Colonic mucosa (tissue), 4 donors: ENCODE results near the gene ABHD11. TPM values are rescaled to one million over a fixed set of nuclear protein-coding genes. Genes with fewer than 3 reads are reported as not detected.

Experiments
- DNase-seq: peaks from one replicate; pipeline ENCODE4 v3.0.0-alpha.2; 2020
- H3K27ac ChIP-seq: fragments of 200-600 bp; one replicate; pipeline ENCODE4 v1.8.0; 2021
- H3K27me3 ChIP-seq: fragments of 200-600 bp; one replicate; pipeline ENCODE4 v1.8.0; 2021
- H3K36me3 ChIP-seq: fragments of 200-600 bp; one replicate; pipeline ENCODE4 v1.8.0; 2021
- H3K4me1 ChIP-seq: fragments of 200-600 bp; one replicate; pipeline ENCODE4 v1.8.0; 2021; ENCODE audit warnings: mild to moderate bottlenecking
- H3K4me3 ChIP-seq: fragments of 200-600 bp; one replicate; pipeline ENCODE4 v1.8.0; 2021
- H3K9ac ChIP-seq, 2 donors: one replicate each; pipeline ENCODE4 v1.7.0; 2013; ENCODE audit warnings: control low read depth in 2 of 2, low read depth in 2 of 2, low read length in 2 of 2
- H3K9me3 ChIP-seq: fragments of 200-600 bp; one replicate; pipeline ENCODE4 v1.8.0; 2021
- CTCF ChIP-seq: fragments of 200-600 bp; IDR thresholded peaks from one replicate; pipeline ENCODE4 v1.8.0; 2022; ENCODE audit warnings: antibody characterized with exemption, mild to moderate bottlenecking
- intact Hi-C: fragments of 100-400 bp; cut with DNase I; formaldehyde crosslinking; loops from one replicate; pipeline ENCODE4 v1.14.1; 2022
- total RNA-seq, 2 donors: library from RNA; stranded (reverse); fragmentation: NEBNext Ultra II Directional in 1 of 2; extraction: Animal tissue kit (Norgen Biotek cat#: 25700) in 1 of 2; gene quantifications; one replicate each; pipeline ENCODE4 v1.2.1, GENCODE V29; 2021
- donor health status: healthy.
- donor health status: DM: no; HTN: no; CAD: no.
- donor health status: DM: no; HTN: no; CAD: no.

The ABHD11 gene
- total RNA-seq, 2 donors from 2014 or later: 109 to 123 TPM

DNA sequence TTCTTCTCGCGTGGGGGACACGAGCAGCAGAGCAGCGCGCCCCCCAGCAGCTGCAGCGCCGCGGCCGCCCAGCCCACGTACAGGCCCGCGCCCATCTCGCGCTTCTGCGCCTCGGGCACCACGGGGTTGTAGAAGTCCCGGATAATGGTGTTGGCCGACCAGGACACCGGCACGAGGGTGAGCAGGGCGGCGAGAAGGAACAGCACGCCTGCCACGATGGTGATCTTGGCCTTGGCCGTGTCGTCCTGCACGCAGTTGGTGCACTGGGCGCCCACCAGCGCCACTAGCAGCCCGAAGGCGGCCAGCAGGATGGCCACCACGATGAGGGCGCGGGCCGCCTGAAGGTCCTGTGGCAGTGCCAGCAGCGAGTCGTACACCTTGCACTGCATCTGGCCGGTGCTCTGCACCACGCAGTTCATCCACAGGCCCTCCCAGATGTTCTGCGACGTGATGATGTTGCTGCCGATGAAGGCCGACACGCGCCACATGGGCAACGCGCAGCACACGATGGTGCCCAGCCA is 30.9 kb upstream of the ABHD11 start:
- Histone ChIP-seq H3K27me3 (peaks cover 6% of the 10 kb centered on the region), H3K36me3 (no peaks in the 10 kb centered on the region), H3K4me1 (no peaks in the 10 kb centered on the region), H3K9ac (peak overlapping the region; percentile 97 to 98), H3K27ac (peak overlapping the region; percentile 72), H3K4me3 (peak overlapping the region; percentile 58), H3K9me3 (no peaks in the 10 kb centered on the region)
- intact Hi-C loops: loop anchor here (2.0 kb wide), 1 partner anchor 61 kb away; the partner anchor contains the start of gene CLDN4
- no peak for DNase-seq
- TF ChIP-seq CTCF: no peak

DNA sequence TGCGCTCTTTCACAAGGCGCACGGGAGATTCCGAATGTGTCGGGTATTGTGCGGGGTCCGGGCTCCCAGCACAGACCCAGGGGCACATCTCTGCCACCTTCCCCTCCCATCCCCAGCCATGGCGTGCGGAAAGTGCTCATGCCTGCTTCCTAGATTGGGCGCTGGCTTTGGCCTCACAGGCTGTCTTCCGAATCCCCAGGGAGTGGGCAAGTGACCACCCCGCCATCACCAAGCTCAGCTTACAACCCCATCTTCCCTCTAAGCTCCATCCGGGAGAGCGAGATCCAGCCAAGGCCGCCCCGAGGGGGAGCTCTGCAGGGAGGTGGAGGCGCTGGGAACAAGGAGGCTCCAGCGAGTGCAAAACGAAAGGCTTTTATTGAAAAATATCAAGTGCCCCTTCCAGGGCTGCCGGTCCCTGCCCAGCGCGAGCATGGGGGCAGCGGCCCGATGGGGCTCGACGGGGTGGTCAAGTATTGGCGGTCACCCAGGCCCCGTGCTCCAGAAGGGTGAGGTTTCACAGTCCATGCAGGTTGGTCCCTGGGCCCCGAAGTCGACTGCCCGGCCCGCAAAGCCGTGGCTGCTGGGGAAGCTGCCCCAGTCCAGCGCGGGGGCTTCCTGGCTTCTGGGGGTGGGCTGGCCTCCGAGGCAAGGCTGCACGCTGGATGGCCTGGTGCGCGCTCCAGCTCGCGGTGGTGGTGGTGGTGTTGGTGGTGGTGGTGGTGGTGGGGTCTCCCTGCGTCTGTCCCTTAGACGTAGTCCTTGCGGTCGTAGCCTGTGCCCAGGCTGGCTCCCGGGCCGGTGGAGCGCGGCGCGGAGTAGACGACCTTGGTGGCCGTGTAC is 30.3 kb upstream of the ABHD11 start:
- intact Hi-C loops: loop anchor here (2.0 kb wide), 1 partner anchor 62 kb away; the partner anchor contains the start of gene CLDN4
- H3K36me3 ChIP-seq: no peaks in the 10 kb centered on the region
- no peak for TF ChIP-seq CTCF
- no peaks in the 10 kb centered on the region for H3K4me1 ChIP-seq
- H3K27ac ChIP-seq: peak overlapping the region; percentile 72
- peak overlapping the region; percentile 58 for H3K4me3 ChIP-seq
- DNase-seq: no peak
- peaks cover 6% of the 10 kb centered on the region for H3K27me3 ChIP-seq
- peak overlapping the region; percentile 97 to 98 for H3K9ac ChIP-seq
- H3K9me3 ChIP-seq: no peaks in the 10 kb centered on the region

GRCh38 chr7:73766556-73767229 is 28.1 kb upstream of the ABHD11 start:
- Histone ChIP-seq H3K4me3 (no peak overlapping the region), H3K9me3 (no peaks in the 10 kb centered on the region), H3K9ac (peak overlapping the region in 1 of 2 donors; percentile 70), H3K36me3 (no peaks in the 10 kb centered on the region), H3K4me1 (no peaks in the 10 kb centered on the region), H3K27ac (peak overlapping the region; percentile 72), H3K27me3 (peaks cover 6% of the 10 kb centered on the region)
- no peak for TF ChIP-seq CTCF
- intact Hi-C loops: loop anchor here (2.0 kb wide), 1 partner anchor 28 kb away; the partner anchor contains the start of gene ABHD11
- DNase-seq: no peak

DNA sequence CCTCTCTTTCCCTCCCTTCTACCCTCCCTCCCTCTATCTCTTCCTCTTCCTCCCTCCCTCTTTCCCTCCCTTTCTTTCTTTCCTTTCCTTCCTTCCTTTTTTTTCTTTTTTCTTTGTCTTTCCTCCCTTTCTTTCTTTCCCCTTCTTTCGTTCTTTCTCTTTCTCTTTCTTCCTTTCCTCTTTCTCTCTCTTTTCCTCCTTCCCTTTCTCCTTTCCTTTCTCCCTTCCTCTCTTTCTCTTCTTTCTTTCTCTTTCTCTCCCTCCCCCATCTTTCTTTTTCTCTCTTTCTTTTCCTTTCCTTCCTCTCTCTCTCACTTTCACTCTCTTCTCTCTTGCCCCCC is 24.0 kb upstream of the ABHD11 start:
- Histone ChIP-seq H3K9me3 (no peaks in the 10 kb centered on the region), H3K27me3 (no peaks in the 10 kb centered on the region), H3K9ac (no peak overlapping the region), H3K4me1 (no peaks in the 10 kb centered on the region), H3K4me3 (no peak overlapping the region), H3K27ac (no peak overlapping the region), H3K36me3 (no peaks in the 10 kb centered on the region)
- DNase-seq: no peak
- intact Hi-C loops: no loop called here
- TF ChIP-seq CTCF: no peak

DNA sequence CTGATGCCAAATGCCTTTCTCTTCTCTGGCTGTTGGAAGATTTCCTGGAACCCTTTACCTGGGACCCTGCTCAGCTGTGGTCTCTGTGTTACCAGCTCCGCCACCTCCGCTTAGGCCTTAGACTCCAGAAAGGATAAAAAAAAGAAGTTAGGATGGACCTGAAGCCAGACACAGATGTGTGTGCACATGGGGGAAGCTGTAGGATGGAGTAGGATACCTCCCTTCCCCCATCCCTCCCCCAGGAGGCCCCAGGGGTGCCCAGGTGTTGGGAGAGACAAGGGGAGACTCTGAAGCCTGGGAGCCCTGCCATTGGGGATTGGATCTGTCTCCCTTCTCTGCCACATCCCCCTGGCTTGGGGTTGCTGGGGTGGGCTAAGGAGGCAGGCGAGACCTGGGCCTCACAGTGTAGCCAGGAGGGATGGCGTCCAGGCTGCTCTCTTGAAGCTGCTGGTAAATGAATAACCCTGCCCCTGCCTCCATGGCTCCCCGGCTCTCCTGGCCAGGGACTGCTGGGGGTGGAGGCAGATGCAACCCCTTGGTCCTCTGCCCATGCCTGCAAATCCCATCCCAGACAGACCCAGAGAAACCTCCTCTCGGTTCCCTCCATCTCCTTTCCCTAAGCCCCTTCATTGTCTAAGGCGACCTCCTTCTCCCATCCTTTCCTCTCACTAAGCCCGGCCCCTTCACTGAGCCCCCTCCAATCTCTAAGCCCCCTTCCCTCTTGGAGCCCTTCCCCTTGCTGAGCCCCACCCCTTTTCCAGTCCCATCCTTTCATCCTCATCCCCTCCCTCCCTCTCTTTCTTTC is 23.5 kb upstream of the ABHD11 start:
- no peak for TF ChIP-seq CTCF
- no peak overlapping the region for H3K27ac ChIP-seq
- DNase-seq: no peak

More for the DNA sequence above, 23.5 kb upstream of the ABHD11 start:
- Histone ChIP-seq H3K9me3 (no peaks in the 10 kb centered on the region), H3K27me3 (no peaks in the 10 kb centered on the region), H3K9ac (peak overlapping the region in 1 of 2 donors; percentile 55), H3K4me3 (no peak overlapping the region), H3K36me3 (no peaks in the 10 kb centered on the region), H3K4me1 (no peaks in the 10 kb centered on the region)
- intact Hi-C loops: no loop called here
